K562 (cell line): ENCODE measurements around the gene UPK3A. TPM values are rescaled to one million over a fixed set of nuclear protein-coding genes. Genes with fewer than 3 reads are reported as not detected.

ENCODE experiments used
- ATAC-seq: fragments of 200-7000 bp; cut with Tn5 transposase; 3 replicates; pipeline ENCODE4 v1.9.1; 2020; ENCODE audit warnings: moderate library complexity
- BruUV-seq: library from RNA; stranded (reverse); fragments of 400-500 nt; replicated peaks from 2 replicates; lab custom pipeline; 2021; lab: Mats Ljungman, UMichigan
- CTCF ChIA-PET: fragments of 300-600 bp; formaldehyde crosslinking; extraction: SDS; loops from one replicate; lab custom pipeline; 2021; ENCODE audit warnings: low intra/inter-chr PET ratio; lab: Yijun Ruan, JAX
- POLR2A ChIA-PET: fragments of 300-600, 350-650 bp; sonication (Branson Sonifier 250); formaldehyde crosslinking; extraction: SDS; loops from one replicate; lab custom pipeline; 2021; ENCODE audit warnings: antibody characterized with exemption, inconsistent platforms; lab: Yijun Ruan, JAX
- DNase-seq, 4 experiments: peaks; one replicate each; pipeline versions ENCODE4 v3.0.0 to v3.0.0-alpha.2; 2011 to 2018; ENCODE audit warnings: low spot score in 3 of 4, mixed read lengths in 3 of 4; ENCODE audit errors: extremely low read depth in 1 of 4
- FAIRE-seq: peaks from 2 replicates; lab custom pipeline; 2011; peaks lifted over from hg19 to GRCh38; lab: Jason Lieb, UNC
- H2AFZ ChIP-seq: 2 replicates; pipeline ENCODE4 v1.6.0; 2011; ENCODE audit warnings: low read depth, low read length, control low read depth, inconsistent platforms
- H3K27ac ChIP-seq: fragments of 200-600 bp; 3 replicates; pipeline ENCODE4 v1.8.0; 2011; ENCODE audit warnings: low read depth, mild to moderate bottlenecking, control low read depth, inconsistent platforms, low read length, moderate library complexity, mixed read lengths; ENCODE audit errors: extremely low read depth
- H3K27me3 ChIP-seq, 2 experiments: fragments of 300-600 bp in 1 of 2; 2 replicates in 1 of 2; 3 replicates in 1 of 2; pipeline versions ENCODE4 v1.6.0 to v1.8.0; 2011; ENCODE audit warnings: inconsistent platforms in 2 of 2, low read length in 2 of 2, mild to moderate bottlenecking in 1 of 2, mixed read lengths in 1 of 2, moderate library complexity in 1 of 2; ENCODE audit not compliant: control insufficient read depth in 2 of 2, insufficient read depth in 2 of 2
- H3K36me3 ChIP-seq: fragments of 300-600 bp; 3 replicates; pipeline ENCODE4 v1.8.0; 2011; ENCODE audit warnings: mild to moderate bottlenecking, low read length, inconsistent platforms; ENCODE audit not compliant: control insufficient read depth, insufficient read depth
- H3K4me1 ChIP-seq, 2 experiments: fragments of 200-600 bp in 1 of 2; replicated peaks in 1 of 2; 2 replicates in 1 of 2; 3 replicates in 1 of 2; pipeline versions ENCODE4 v1.5.1 to v1.8.0; 2011; ENCODE audit warnings: inconsistent platforms in 2 of 2, low read length in 2 of 2, mild to moderate bottlenecking in 1 of 2, mixed read lengths in 1 of 2, moderate library complexity in 1 of 2; ENCODE audit not compliant: control insufficient read depth in 2 of 2, insufficient read depth in 2 of 2
- H3K4me2 ChIP-seq: 2 replicates; pipeline ENCODE4 v1.6.1; 2011; ENCODE audit warnings: low read length, control low read depth, inconsistent platforms, mixed read lengths; ENCODE audit not compliant: insufficient read depth
- H3K4me3 ChIP-seq: fragments of 200-600 bp; sonication (generic), shearing (Covaris generic); 2 replicates; pipeline ENCODE4 v1.5.1; 2016; ENCODE audit warnings: control low read depth, inconsistent platforms
- H3K79me2 ChIP-seq: fragments of 200-600 bp; 3 replicates; pipeline ENCODE4 v1.8.0; 2011; ENCODE audit warnings: low read length, inconsistent platforms; ENCODE audit not compliant: control insufficient read depth, insufficient read depth
- H3K9ac ChIP-seq, 2 experiments: 2 replicates each; pipeline versions ENCODE4 v1.6.0 to v1.6.1; 2011; ENCODE audit warnings: low read depth in 2 of 2, low read length in 2 of 2, control low read depth in 1 of 2, inconsistent platforms in 1 of 2, mild to moderate bottlenecking in 1 of 2, mixed read lengths in 1 of 2; ENCODE audit not compliant: insufficient read depth in 1 of 2
- H3K9me1 ChIP-seq: one replicate; pipeline ENCODE4 v1.6.0; 2011; ENCODE audit warnings: inconsistent platforms, mild to moderate bottlenecking, low read length, moderate library complexity; ENCODE audit not compliant: control insufficient read depth, insufficient read depth
- H3K9me3 ChIP-seq: replicated peaks from 2 replicates; pipeline ENCODE4 v1.5.1; 2011; ENCODE audit warnings: low read depth, low read length, inconsistent platforms; ENCODE audit not compliant: control insufficient read depth, insufficient read depth
- H4K20me1 ChIP-seq: replicated peaks from 2 replicates; pipeline ENCODE4 v1.6.1; 2011; ENCODE audit warnings: low read length, inconsistent platforms, mixed read lengths; ENCODE audit not compliant: control insufficient read depth, insufficient read depth
- EHMT2 ChIP-seq: fragments of 450-650 bp; IDR thresholded peaks from 2 replicates; pipeline ENCODE4 v1.6.1; 2018; ENCODE audit warnings: antibody characterized with exemption
- ELF2 ChIP-seq: fragments of 250-450 bp; sonication (Bioruptor Pico); IDR thresholded peaks from 2 replicates; pipeline ENCODE4 v1.5.0; 2021; ENCODE audit warnings: mild to moderate bottlenecking
- REST ChIP-seq, 2 experiments: fragments of 450-650 bp; formaldehyde crosslinking in 1 of 2; IDR thresholded peaks; 2 replicates each; pipeline versions ENCODE4 v1.4.0 to v1.6.1; 2014 to 2020; ENCODE audit warnings: mild to moderate bottlenecking in 2 of 2, borderline replicate concordance in 1 of 2, low read depth in 1 of 2
- ZNF175 ChIP-seq: fragments of 200-800 bp; sonication (Bioruptor generic); IDR thresholded peaks from 2 replicates; pipeline ENCODE4 v1.6.1; 2016; ENCODE audit warnings: low read depth, mild to moderate bottlenecking, missing genetic modification characterization, missing compliant biosample characterization
- ZNF263 ChIP-seq: sonication (generic); formaldehyde crosslinking; IDR thresholded peaks from 2 replicates; pipeline ENCODE4 v1.8.0; 2022; ENCODE audit warnings: mild to moderate bottlenecking, missing genetic modification reagents, borderline replicate concordance
- ZNF316 ChIP-seq: fragments of 450-650 bp; IDR thresholded peaks from 2 replicates; pipeline ENCODE4 v1.6.1; 2016
- WGBS: fragments of 100-300 bp; shearing (Covaris generic); methylation state at CpG from one replicate; pipeline ENCODE4 v1.1.6; 2016; ENCODE audit warnings: low coverage, mixed read lengths; ENCODE audit not compliant: insufficient coverage; ENCODE audit errors: missing lambda C conversion rate; 5-methylcytosine and 5-hydroxymethylcytosine counted together
- in situ Hi-C: fragments of 300-500 bp; cut with MboI; formaldehyde crosslinking; loops from 4 replicates; pipeline ENCODE4 v1.15.0; 2018; ENCODE audit warnings: inconsistent platforms, mixed read lengths
- intact Hi-C: fragments of 100-400 bp; cut with micrococcal nuclease; formaldehyde crosslinking; loops from 2 replicates; pipeline ENCODE4 v1.14.2; 2022
- polyA plus RNA-seq, 8 experiments: library from polyadenylated mRNA; depleted of rRNA in 4 of 8; stranded (reverse) in 5 of 8; unstranded in 3 of 8; fragments of >200 nt; fragmentation: Nextera tagmentation in 2 of 8; fragmentation: Illumina TruSeq in 1 of 8; extraction: Ambion mirVana in 2 of 8; extraction: Trizol in 1 of 8; gene quantifications; 2 replicates each; pipeline versions ENCODE4 v1.2.1 to v1.2.3, GENCODE V29; 2011 to 2014; ENCODE audit warnings: inconsistent platforms in 1 of 8, missing spikeins in 1 of 8
- total RNA-seq, 7 experiments: library from RNA; depleted of rRNA in 6 of 7; stranded (reverse); fragments of >200 nt in 6 of 7; fragmentation: Illumina TruSeq in 2 of 7; extraction: Trizol in 2 of 7; gene quantifications; 2 replicates each; pipeline versions ENCODE4 v1.2.1 to v1.2.3, GENCODE V29; 2011 to 2021; ENCODE audit warnings: low replicate concordance in 1 of 7

UPK3A gene
- total and polyA plus RNA-seq, 9 of the 15 experiments (the other 6 are each of a cell fraction or from before 2014, with no cell fraction given), result not detected

GRCh38 chr22:45244916-45245315, 39.8 kb upstream of the UPK3A start:
- no peaks in the 10 kb centered on the region for H3K9me1 ChIP-seq
- no peaks in the 10 kb centered on the region for H3K27me3 ChIP-seq
- 70% methylated on average over 4 of the region's 4 CpGs for WGBS
- no peaks in the 10 kb centered on the region for H3K9me3 ChIP-seq
- H3K4me3 ChIP-seq, result no peak overlapping the region
- H3K36me3 ChIP-seq, result no peaks in the 10 kb centered on the region
- H3K79me2 ChIP-seq, result no peaks in the 10 kb centered on the region
- ATAC-seq (no peak), DNase-seq (no peak), FAIRE-seq (no peak)
- peaks cover 1 to 11% of the 10 kb centered on the region in 2 experiments; a peak in 4 of 5 replicates for H3K4me1 ChIP-seq
- no peak overlapping the region for H3K4me2 ChIP-seq
- H3K27ac ChIP-seq, result no peak overlapping the region
- no peak overlapping the region for H3K9ac ChIP-seq
- in situ Hi-C loops (loop anchor here (25.0 kb wide), 1 partner anchor 433 kb away; no protein-coding TSS in a partner anchor), intact Hi-C loops (no loop called here)
- ChIA-PET CTCF (no interaction called here), POLR2A (no interaction called here)
- no TSS peak for BruUV-seq
- no peaks in the 10 kb centered on the region for H4K20me1 ChIP-seq
- no peak overlapping the region for H2AFZ ChIP-seq
- TF ChIP-seq EHMT2, result no peak
- no peak for TF ChIP-seq ZNF316
- no peak for TF ChIP-seq REST (IDR thresholded peaks at IDR 0.05; ENCODE audit: borderline replicate concordance)
- no peak for TF ChIP-seq REST (CRISPR knock-in tag; IDR thresholded peaks at IDR 0.05; ENCODE audit: low read depth)
- no peak for TF ChIP-seq ZNF263 (CRISPR knock-in tag)
- TF ChIP-seq ELF2 (CRISPR knock-in tag), result no peak
- no peak for TF ChIP-seq ZNF175 (CRISPR knock-in tag)
